K562 (cell line): ENCODE data around the gene TJP2. TPM values are rescaled to one million over a fixed set of nuclear protein-coding genes. Genes with fewer than 3 reads are reported as not detected.

ENCODE experiments used
- ATAC-seq: fragments of 200-7000 bp; cut with Tn5 transposase; 3 replicates; pipeline ENCODE4 v1.9.1; 2020; ENCODE audit warnings: moderate library complexity
- BruUV-seq: library from RNA; stranded (reverse); fragments of 400-500 nt; replicated peaks from 2 replicates; lab custom pipeline; 2021; lab: Mats Ljungman, UMichigan
- CTCF ChIA-PET: fragments of 300-600 bp; formaldehyde crosslinking; extraction: SDS; loops from one replicate; lab custom pipeline; 2021; ENCODE audit warnings: low intra/inter-chr PET ratio; lab: Yijun Ruan, JAX
- POLR2A ChIA-PET: fragments of 300-600, 350-650 bp; sonication (Branson Sonifier 250); formaldehyde crosslinking; extraction: SDS; loops from one replicate; lab custom pipeline; 2021; ENCODE audit warnings: antibody characterized with exemption, inconsistent platforms; lab: Yijun Ruan, JAX
- DNase-seq, 4 experiments: peaks; one replicate each; pipeline versions ENCODE4 v3.0.0 to v3.0.0-alpha.2; 2011 to 2018; ENCODE audit warnings: low spot score in 3 of 4, mixed read lengths in 3 of 4; ENCODE audit errors: extremely low read depth in 1 of 4
- FAIRE-seq: peaks from 2 replicates; lab custom pipeline; 2011; peaks lifted over from hg19 to GRCh38; lab: Jason Lieb, UNC
- H2AFZ ChIP-seq: 2 replicates; pipeline ENCODE4 v1.6.0; 2011; ENCODE audit warnings: low read depth, low read length, control low read depth, inconsistent platforms
- H3K27ac ChIP-seq: fragments of 200-600 bp; 3 replicates; pipeline ENCODE4 v1.8.0; 2011; ENCODE audit warnings: low read depth, mild to moderate bottlenecking, control low read depth, inconsistent platforms, low read length, moderate library complexity, mixed read lengths; ENCODE audit errors: extremely low read depth
- H3K27me3 ChIP-seq, 2 experiments: fragments of 300-600 bp in 1 of 2; 2 replicates in 1 of 2; 3 replicates in 1 of 2; pipeline versions ENCODE4 v1.6.0 to v1.8.0; 2011; ENCODE audit warnings: inconsistent platforms in 2 of 2, low read length in 2 of 2, mild to moderate bottlenecking in 1 of 2, mixed read lengths in 1 of 2, moderate library complexity in 1 of 2; ENCODE audit not compliant: control insufficient read depth in 2 of 2, insufficient read depth in 2 of 2
- H3K36me3 ChIP-seq: fragments of 300-600 bp; 3 replicates; pipeline ENCODE4 v1.8.0; 2011; ENCODE audit warnings: mild to moderate bottlenecking, low read length, inconsistent platforms; ENCODE audit not compliant: control insufficient read depth, insufficient read depth
- H3K4me1 ChIP-seq, 2 experiments: fragments of 200-600 bp in 1 of 2; replicated peaks in 1 of 2; 2 replicates in 1 of 2; 3 replicates in 1 of 2; pipeline versions ENCODE4 v1.5.1 to v1.8.0; 2011; ENCODE audit warnings: inconsistent platforms in 2 of 2, low read length in 2 of 2, mild to moderate bottlenecking in 1 of 2, mixed read lengths in 1 of 2, moderate library complexity in 1 of 2; ENCODE audit not compliant: control insufficient read depth in 2 of 2, insufficient read depth in 2 of 2
- H3K4me2 ChIP-seq: 2 replicates; pipeline ENCODE4 v1.6.1; 2011; ENCODE audit warnings: low read length, control low read depth, inconsistent platforms, mixed read lengths; ENCODE audit not compliant: insufficient read depth
- H3K4me3 ChIP-seq: fragments of 200-600 bp; sonication (generic), shearing (Covaris generic); 2 replicates; pipeline ENCODE4 v1.5.1; 2016; ENCODE audit warnings: control low read depth, inconsistent platforms
- H3K79me2 ChIP-seq: fragments of 200-600 bp; 3 replicates; pipeline ENCODE4 v1.8.0; 2011; ENCODE audit warnings: low read length, inconsistent platforms; ENCODE audit not compliant: control insufficient read depth, insufficient read depth
- H3K9ac ChIP-seq, 2 experiments: 2 replicates each; pipeline versions ENCODE4 v1.6.0 to v1.6.1; 2011; ENCODE audit warnings: low read depth in 2 of 2, low read length in 2 of 2, control low read depth in 1 of 2, inconsistent platforms in 1 of 2, mild to moderate bottlenecking in 1 of 2, mixed read lengths in 1 of 2; ENCODE audit not compliant: insufficient read depth in 1 of 2
- H3K9me1 ChIP-seq: one replicate; pipeline ENCODE4 v1.6.0; 2011; ENCODE audit warnings: inconsistent platforms, mild to moderate bottlenecking, low read length, moderate library complexity; ENCODE audit not compliant: control insufficient read depth, insufficient read depth
- H3K9me3 ChIP-seq: replicated peaks from 2 replicates; pipeline ENCODE4 v1.5.1; 2011; ENCODE audit warnings: low read depth, low read length, inconsistent platforms; ENCODE audit not compliant: control insufficient read depth, insufficient read depth
- H4K20me1 ChIP-seq: replicated peaks from 2 replicates; pipeline ENCODE4 v1.6.1; 2011; ENCODE audit warnings: low read length, inconsistent platforms, mixed read lengths; ENCODE audit not compliant: control insufficient read depth, insufficient read depth
- CHD7 ChIP-seq: fragments of 200-600 bp; sonication (generic); IDR thresholded peaks from one replicate; pipeline ENCODE4 v1.6.1; 2012; ENCODE audit warnings: mild to moderate bottlenecking, low read depth, low read length, inconsistent platforms
- CTCFL ChIP-seq: IDR thresholded peaks from 2 replicates; pipeline ENCODE4 v1.6.1; 2011; ENCODE audit warnings: borderline replicate concordance, low read depth, mild to moderate bottlenecking, moderate library complexity, low read length; ENCODE audit not compliant: insufficient read depth, poor library complexity, severe bottlenecking
- FOXA1 ChIP-seq: fragments of 450-650 bp; IDR thresholded peaks from 2 replicates; pipeline ENCODE4 v1.6.1; 2016; ENCODE audit warnings: mild to moderate bottlenecking, borderline replicate concordance
- KDM5B ChIP-seq: fragments of 200-600 bp; sonication (generic); IDR thresholded peaks from 2 replicates; pipeline ENCODE4 v1.6.1; 2012; ENCODE audit warnings: low read depth, mild to moderate bottlenecking, moderate library complexity, low read length, control low read depth, inconsistent platforms; ENCODE audit not compliant: insufficient replicate concordance
- MCM7 ChIP-seq, 2 experiments: fragments of 450-650 bp; IDR thresholded peaks; 2 replicates each; pipeline ENCODE4 v1.6.1; 2016 to 2018
- SIN3B ChIP-seq: fragments of 450-650 bp; IDR thresholded peaks from 2 replicates; pipeline ENCODE4 v1.6.1; 2017; ENCODE audit warnings: low read depth, mild to moderate bottlenecking, moderate library complexity
- SNRNP70 ChIP-seq: fragments of 200-400 bp; formaldehyde crosslinking; optimal IDR thresholded peaks from 2 replicates; pipeline ENCODE3; 2017; ENCODE audit warnings: low read depth, low read length
- ZZZ3 ChIP-seq: fragments of 450-650 bp; IDR thresholded peaks from 2 replicates; pipeline ENCODE4 v1.6.1; 2016; ENCODE audit warnings: antibody characterized with exemption, mild to moderate bottlenecking, moderate library complexity
- WGBS: fragments of 100-300 bp; shearing (Covaris generic); methylation state at CpG from one replicate; pipeline ENCODE4 v1.1.6; 2016; ENCODE audit warnings: low coverage, mixed read lengths; ENCODE audit not compliant: insufficient coverage; ENCODE audit errors: missing lambda C conversion rate; 5-methylcytosine and 5-hydroxymethylcytosine counted together
- in situ Hi-C: fragments of 300-500 bp; cut with MboI; formaldehyde crosslinking; loops from 4 replicates; pipeline ENCODE4 v1.15.0; 2018; ENCODE audit warnings: inconsistent platforms, mixed read lengths
- intact Hi-C: fragments of 100-400 bp; cut with micrococcal nuclease; formaldehyde crosslinking; loops from 2 replicates; pipeline ENCODE4 v1.14.2; 2022
- polyA plus RNA-seq, 8 experiments: library from polyadenylated mRNA; depleted of rRNA in 4 of 8; stranded (reverse) in 5 of 8; unstranded in 3 of 8; fragments of >200 nt; fragmentation: Nextera tagmentation in 2 of 8; fragmentation: Illumina TruSeq in 1 of 8; extraction: Ambion mirVana in 2 of 8; extraction: Trizol in 1 of 8; gene quantifications; 2 replicates each; pipeline versions ENCODE4 v1.2.1 to v1.2.3, GENCODE V29; 2011 to 2014; ENCODE audit warnings: inconsistent platforms in 1 of 8, missing spikeins in 1 of 8
- total RNA-seq, 7 experiments: library from RNA; depleted of rRNA in 6 of 7; stranded (reverse); fragments of >200 nt in 6 of 7; fragmentation: Illumina TruSeq in 2 of 7; extraction: Trizol in 2 of 7; gene quantifications; 2 replicates each; pipeline versions ENCODE4 v1.2.1 to v1.2.3, GENCODE V29; 2011 to 2021; ENCODE audit warnings: low replicate concordance in 1 of 7

TJP2 gene
- total and polyA plus RNA-seq, 9 of the 15 experiments (the other 6 are each of a cell fraction or from before 2014, with no cell fraction given), result 4.0 to 24.1 (median 16.8) TPM

- no peaks in the 10 kb centered on the region for H3K9me1 ChIP-seq
- BruUV-seq, result no TSS peak
- H4K20me1 ChIP-seq, result no peaks in the 10 kb centered on the region
- no peak overlapping the region for H3K9ac ChIP-seq
- DNase-seq (no peak), ATAC-seq (no peak), FAIRE-seq (no peak)
- H3K27me3 ChIP-seq, result no peaks in the 10 kb centered on the region
- POLR2A ChIA-PET, result no interaction called here
- 8% methylated on average over 5 of the region's 5 CpGs for WGBS
- H3K4me2 ChIP-seq, result no peak overlapping the region
- intact Hi-C loops (no loop called here), in situ Hi-C loops (no loop called here)
- no peaks in the 10 kb centered on the region for H3K79me2 ChIP-seq
- H3K4me3 ChIP-seq, result no peak overlapping the region
- no peak overlapping the region for H3K27ac ChIP-seq
- no peaks in the 10 kb centered on the region; a peak in 1 of 5 replicates for H3K4me1 ChIP-seq
- H3K36me3 ChIP-seq, result no peaks in the 10 kb centered on the region
- CTCF ChIA-PET, result no interaction called here
- no peaks in the 10 kb centered on the region for H3K9me3 ChIP-seq
- H2AFZ ChIP-seq, result no peak overlapping the region
- TF ChIP-seq FOXA1 (no peak), SNRNP70 (no peak), SIN3B (no peak), MCM7 (IDR thresholded peaks at IDR 0.05) (no peak), CHD7 (no peak), KDM5B (no peak), ZZZ3 (no peak), CTCFL (no peak)
Observed at GRCh38 chr9:69308206-69308931, 134.3 kb downstream of the TJP2 start.
